Activated effector memory CD4-positive, alpha-beta T cell treated with anti-CD3 and anti-CD28 coated beads, Interleukin-2, amount 50 U/mL, for 16 hours (primary cell): ENCODE results near the gene TLX2.
"Not testable (repeated sequence)": the region's sequence is repeated elsewhere in the genome, so short reads cannot be mapped to it uniquely, and the experiment has no call there.

Experiments used
- DNase-seq: peaks from one replicate; pipeline ENCODE4 v3.0.0-alpha.2; 2020

The TLX2 gene

DNA sequence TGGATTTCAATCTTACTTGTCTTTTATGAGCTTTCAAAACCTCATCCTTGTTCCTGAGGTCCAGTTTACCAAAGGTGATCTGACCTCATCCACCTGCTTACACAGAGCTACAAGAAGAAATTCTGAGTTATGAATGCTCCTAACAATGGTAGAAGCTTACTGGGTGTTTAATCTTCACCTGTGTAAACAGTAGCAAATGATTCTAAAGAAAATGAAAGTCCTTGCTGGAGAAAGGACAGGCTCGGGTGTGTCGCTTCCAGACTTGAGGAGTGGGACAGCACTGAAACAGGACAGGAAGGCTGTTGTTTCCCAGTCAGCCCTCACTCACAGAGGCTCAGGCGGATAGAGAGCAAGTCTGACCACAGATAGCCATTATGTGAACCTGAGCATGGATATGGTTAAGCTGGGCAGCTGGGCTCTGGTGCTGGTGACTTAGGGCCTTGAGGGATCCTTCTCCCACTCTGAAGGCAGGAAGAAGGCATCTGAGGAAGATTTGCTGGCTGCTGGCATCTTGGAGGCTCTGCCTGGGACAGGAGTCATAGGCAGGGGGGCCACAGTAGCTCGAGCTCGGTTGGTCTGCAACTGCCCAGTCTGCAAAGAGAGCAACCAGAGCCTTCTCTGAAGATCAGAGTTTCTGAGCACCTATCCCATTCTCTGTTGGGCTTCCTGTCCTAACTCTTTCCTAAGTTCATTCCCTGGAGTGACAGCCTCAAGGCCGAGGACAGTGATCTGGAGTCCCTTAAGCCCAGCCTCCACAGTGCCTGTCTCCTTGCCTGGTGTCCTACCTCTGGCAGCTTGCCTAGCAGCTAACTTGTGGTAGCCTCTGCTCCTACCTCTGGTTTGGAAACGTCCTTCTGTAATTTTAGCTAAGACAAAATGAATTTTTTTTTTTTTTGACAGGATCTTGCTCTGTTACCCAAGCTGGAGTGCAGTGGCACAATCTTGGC lies 44.3 kb downstream of the TLX2 start:
- DNase-seq = no peak

DNA sequence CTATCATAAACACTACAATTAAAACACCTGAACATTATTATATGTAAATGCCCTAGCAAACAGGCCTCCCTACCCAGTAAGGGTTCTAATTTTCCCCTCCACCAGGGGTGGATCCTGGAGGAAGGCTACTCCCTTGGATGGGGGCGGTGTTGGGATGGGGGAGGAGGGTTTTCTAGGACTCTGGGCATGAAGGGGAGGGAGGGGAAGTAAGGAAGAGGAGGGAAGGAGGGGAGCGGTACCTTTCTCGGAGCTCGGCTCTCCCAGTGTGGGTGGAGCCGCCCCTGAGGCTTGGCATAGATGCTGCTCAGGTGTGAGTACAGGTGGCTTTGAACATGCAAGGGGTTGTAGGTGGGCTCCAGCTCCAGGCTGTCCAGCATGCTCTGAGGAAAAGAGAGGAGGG lies 45.7 kb downstream of the TLX2 start:
- no peak for DNase-seq

DNA sequence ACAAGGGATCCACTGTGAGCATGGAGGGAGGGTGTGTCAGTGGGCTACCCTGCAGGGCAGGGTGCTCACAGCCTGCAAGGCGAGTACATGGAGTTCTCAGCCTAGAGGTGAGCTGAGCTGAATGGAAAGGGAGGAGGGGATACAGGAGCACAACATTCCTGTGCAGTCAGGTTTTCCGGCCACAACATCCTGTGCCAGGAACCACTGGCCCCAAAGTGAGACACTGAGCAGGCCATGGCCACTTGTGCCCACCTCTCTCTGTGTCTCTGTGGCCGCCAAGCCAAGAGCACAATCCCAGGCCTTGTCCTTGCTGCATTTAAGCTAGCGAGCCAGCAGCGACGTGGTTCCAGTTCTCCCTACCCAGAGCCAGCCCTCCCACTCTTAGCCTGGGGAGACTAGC lies 46.3 kb downstream of the TLX2 start:
- DNase-seq = no peak

DNA sequence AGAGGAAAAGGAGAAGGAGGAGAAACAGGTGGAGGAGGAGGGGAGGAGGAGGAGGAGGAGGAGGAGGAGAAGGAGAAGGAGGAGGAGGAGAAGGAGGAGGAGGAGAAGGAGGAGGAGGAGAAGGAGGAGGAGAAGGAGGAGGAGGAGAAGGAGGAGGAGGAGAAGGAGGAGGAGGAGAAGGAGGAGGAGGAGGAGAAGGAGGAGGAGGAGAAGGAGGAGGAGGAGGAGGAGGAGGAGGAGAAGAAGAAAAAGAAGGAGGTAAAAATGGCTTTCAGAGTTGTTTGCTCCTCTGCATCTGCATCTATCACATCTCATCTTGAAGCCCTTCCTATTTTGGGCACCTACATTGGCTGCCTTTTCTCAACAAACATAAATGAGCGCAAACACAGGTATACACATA lies 46.8 kb downstream of the TLX2 start:
- not testable (repeated sequence) for DNase-seq

DNA sequence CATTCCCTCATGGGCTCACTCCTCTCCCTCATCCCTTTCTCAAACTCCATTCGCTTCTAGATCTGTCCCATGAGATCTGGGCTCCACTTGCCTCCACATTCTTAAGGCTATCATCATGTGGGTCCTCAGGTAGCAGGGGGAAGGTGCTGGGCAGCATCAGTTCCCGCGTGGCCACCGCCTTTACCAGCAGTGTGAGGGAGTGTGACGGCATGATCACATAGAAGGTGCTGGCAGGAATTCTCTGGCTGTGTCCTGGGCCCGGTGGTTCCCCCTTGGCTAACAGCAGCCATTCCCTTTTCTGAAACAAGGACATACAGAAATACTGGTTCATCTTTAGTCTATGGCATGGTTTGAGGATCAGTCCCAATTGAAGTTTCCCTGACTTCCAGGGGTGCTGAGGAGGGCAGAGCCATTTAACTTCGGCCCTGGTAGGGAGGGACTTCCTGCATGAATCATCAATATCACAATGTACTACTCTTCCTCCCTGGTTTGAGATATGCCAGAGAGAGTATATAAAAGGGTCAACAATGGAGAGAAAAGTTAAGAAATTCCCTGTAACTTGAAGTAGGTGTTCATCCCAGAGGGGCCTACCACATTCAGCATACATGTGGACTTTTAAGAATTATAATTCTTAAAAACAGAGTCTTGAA lies 48.0 kb downstream of the TLX2 start:
- no peak for DNase-seq

DNA sequence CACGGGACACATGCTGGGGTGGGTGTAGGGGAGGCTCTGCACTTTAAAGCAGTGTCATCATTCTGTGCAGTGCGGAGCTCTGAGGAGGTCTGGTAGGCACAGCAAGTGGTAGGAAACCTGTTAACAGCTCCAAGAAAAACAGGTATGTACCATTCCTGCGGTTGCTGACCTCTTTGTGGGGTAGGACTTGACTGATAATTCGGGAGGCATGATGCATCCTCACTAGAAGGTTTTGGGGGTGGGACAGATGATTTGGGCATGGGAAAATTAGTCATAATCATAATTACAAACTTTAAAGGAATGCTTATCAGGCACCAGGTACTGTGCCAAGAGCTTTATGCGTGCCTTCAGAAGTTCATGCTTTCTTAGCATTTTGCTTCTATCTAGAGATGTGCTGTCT lies 50.0 kb downstream of the TLX2 start:
- no peak for DNase-seq

DNA sequence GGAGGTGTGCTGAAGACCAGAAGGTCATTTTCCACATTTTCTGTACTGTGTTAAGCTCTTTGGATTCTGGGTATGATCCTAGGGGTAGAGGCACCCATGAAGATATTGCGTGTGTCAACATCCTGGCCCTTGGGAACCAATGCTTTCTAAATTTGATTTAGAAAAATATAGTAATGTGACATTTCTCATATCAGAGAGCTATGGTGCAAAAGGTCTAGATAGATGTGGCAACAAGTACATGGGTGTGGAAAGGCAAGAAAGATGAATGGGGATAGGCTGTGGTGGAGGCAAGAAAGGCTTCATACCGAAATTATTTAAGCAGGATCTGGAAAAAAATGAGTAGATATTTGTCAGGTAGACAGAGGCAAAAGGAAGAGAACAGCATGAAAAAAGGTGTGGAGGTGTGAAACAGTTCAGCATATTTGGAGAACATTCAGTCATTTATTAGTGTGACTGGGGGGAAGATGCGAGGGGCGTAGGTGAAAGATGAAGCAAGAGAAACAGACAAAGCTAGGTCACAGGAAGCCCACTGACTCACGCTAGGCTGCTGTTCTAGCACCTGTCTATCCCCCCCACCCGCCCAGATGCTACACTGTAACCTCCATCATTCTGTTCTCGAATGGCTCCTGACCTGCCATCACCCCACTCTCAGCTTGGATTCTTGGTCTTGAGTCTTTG lies 52.0 kb downstream of the TLX2 start:
- no peak for DNase-seq

DNA sequence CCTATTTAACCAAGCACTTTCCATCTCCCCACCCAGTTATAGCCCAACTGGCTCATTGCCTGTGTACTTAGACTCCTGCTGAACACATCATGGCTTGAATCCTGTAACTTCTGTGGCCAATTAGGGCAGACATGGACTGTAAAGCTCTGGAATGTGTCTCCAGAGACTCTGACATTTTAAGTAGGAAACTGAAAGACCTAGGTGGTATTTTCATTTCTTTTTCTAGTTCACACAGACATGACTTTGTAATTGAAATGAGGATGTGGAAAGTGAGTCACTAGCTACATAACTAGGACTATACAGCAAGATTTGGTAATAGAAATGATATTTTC lies 52.5 kb downstream of the TLX2 start:
- no peak for DNase-seq
